Measurements from ENCODE around the gene DNAJC18. TPM values are rescaled to one million over a fixed set of nuclear protein-coding genes. Genes with fewer than 3 reads are reported as not detected.

DNAJC18 gene
- total and polyA plus RNA-seq, 2 of the 4 experiments (the other 2 are of a cell fraction): 8.5 to 11.1 TPM

GRCh38 chr5:139406963-139407362 is 32.4 kb downstream of the DNAJC18 start:
- Histone ChIP-seq H2AFZ (replicated peaks; ENCODE audit: low read length, poor library complexity) (no peak overlapping the region), H2BK120ac (ENCODE audit: low read depth, low read length) (no peak overlapping the region), H3K4me3 (ENCODE audit: insufficient read depth, low read depth, low read length) (no peak overlapping the region), H2BK5ac (ENCODE audit: low read depth, low read length, poor library complexity, severe bottlenecking) (no peak overlapping the region), H3K27me3 (ENCODE audit: control insufficient read depth, insufficient read depth, low read length) (no peaks in the 10 kb centered on the region), H3K14ac (replicated peaks; ENCODE audit: low read depth, low read length) (no peak overlapping the region), H4K91ac (ENCODE audit: insufficient read depth, low read depth, low read length) (no peak overlapping the region), H3K27ac (ENCODE audit: insufficient read depth, low read length) (no peak overlapping the region), H3K9me1 (ENCODE audit: insufficient read depth, low read length) (peaks cover 8% of the 10 kb centered on the region), H3K4ac (ENCODE audit: low read depth, low read length) (no peak overlapping the region), H4K20me1 (ENCODE audit: insufficient read depth, low read length) (no peaks in the 10 kb centered on the region; the same call in 1 of the 2 replicates), H3K9me3 (ENCODE audit: control insufficient read depth, insufficient read depth, low read length) (no peaks in the 10 kb centered on the region), H4K8ac (ENCODE audit: low read depth in 2 of 2, low read length in 2 of 2) (no peak overlapping the region), H3K18ac (ENCODE audit: low read depth, low read length) (no peak overlapping the region), H3K9ac (ENCODE audit: low read depth, low read length) (no peak overlapping the region), H2AK5ac (ENCODE audit: low read depth, low read length) (no peak overlapping the region), H2BK15ac (ENCODE audit: low read depth, low read length) (no peak overlapping the region), H3K56ac (ENCODE audit: extremely low read depth, insufficient read depth, low read length) (no peak overlapping the region), H3K23ac (ENCODE audit: low read depth, low read length) (no peak overlapping the region), H3K79me1 (ENCODE audit: low read depth in 1 of 2, low read length in 2 of 2) (peaks cover 0 to 14% of the 10 kb centered on the region in 2 experiments; a peak in 1 of 4 replicates), H2BK20ac (ENCODE audit: low read depth, low read length) (no peak overlapping the region), H4K5ac (ENCODE audit: low read depth, low read length) (no peak overlapping the region), H3K4me2 (ENCODE audit: low read depth, low read length) (no peak overlapping the region), H2AK9ac (replicated peaks; ENCODE audit: low read depth, low read length, poor library complexity) (no peak overlapping the region), H3K4me1 (ENCODE audit: control insufficient read depth, insufficient read depth, low read length) (peaks cover 6% of the 10 kb centered on the region), H3K36me3 (ENCODE audit: control insufficient read depth, insufficient read depth, low read length) (no peaks in the 10 kb centered on the region)
- no peak for TF ChIP-seq ELK1 (IDR thresholded peaks at IDR 0.05; ENCODE audit: borderline replicate concordance, low read depth, low read length)
- no peak for TF ChIP-seq POLR2A (IDR thresholded peaks at IDR 0.05; ENCODE audit: low read depth, low read length)
- TF ChIP-seq RAD21 (IDR thresholded peaks at IDR 0.05; ENCODE audit: low read length): no peak
- TF ChIP-seq MAFK (IDR thresholded peaks at IDR 0.05; ENCODE audit: low read depth, low read length): no peak
- TF ChIP-seq CTCF (conservative IDR thresholded peaks at IDR 0.05; ENCODE audit: low read depth, low read length): no peak
- TF ChIP-seq BHLHE40 (IDR thresholded peaks at IDR 0.05; ENCODE audit: low read depth, low read length): no peak
- TF ChIP-seq SMC3 (IDR thresholded peaks at IDR 0.05; ENCODE audit: low read depth, low read length): no peak
- no peak for TF ChIP-seq NFE2L2 (IDR thresholded peaks at IDR 0.05; ENCODE audit: low read depth, low read length)
- no peak for TF ChIP-seq FOS (IDR thresholded peaks at IDR 0.05; ENCODE audit: low read depth, low read length)
- TF ChIP-seq CHD1 (IDR thresholded peaks at IDR 0.05; ENCODE audit: low read depth, low read length): no peak
- no peak for TF ChIP-seq CEBPB (IDR thresholded peaks at IDR 0.05; ENCODE audit: low read depth, low read length)
- TF ChIP-seq USF2 (IDR thresholded peaks at IDR 0.05; ENCODE audit: low read depth, low read length): no peak
- no peak for TF ChIP-seq MXI1 (IDR thresholded peaks at IDR 0.05; ENCODE audit: borderline replicate concordance, low read depth, low read length)
- TF ChIP-seq MAZ (IDR thresholded peaks at IDR 0.05; ENCODE audit: borderline replicate concordance, low read depth, low read length): no peak
- TF ChIP-seq RFX5 (IDR thresholded peaks at IDR 0.05; ENCODE audit: low read depth, low read length): no peak
- TF ChIP-seq RCOR1 (IDR thresholded peaks at IDR 0.05; ENCODE audit: insufficient replicate concordance, low read length): no peak
- dilution Hi-C loops (cut with HindIII; ENCODE audit: low sequenced_read_pairs, unreplicated experiment) (loop anchor here (25.0 kb wide), 1 partner anchor 105 kb away; no protein-coding TSS in a partner anchor), in situ Hi-C loops (cut with MboI; ENCODE audit: low sequenced_read_pairs) (no loop called here), intact Hi-C loops (cut with micrococcal nuclease) (no loop called here)
- BruUV-seq (replicated peaks): no TSS peak
- ChIA-PET POLR2A (ENCODE audit: unreplicated experiment) (no interaction called here), CTCF (no interaction called here)
- no peak for DNase-seq
- WGBS, 2 experiments (ENCODE audit: extremely low coverage in 2 of 2, insufficient read length in 1 of 2): 79% methylated on average over 2 of the region's 2 CpGs; no CpG with 5 or more reads in 1 of the 2 experiments
- no peak for ATAC-seq (ENCODE audit: low read depth)
